ENCODE measurements around the gene EMC1. TPM values are rescaled to one million over a fixed set of nuclear protein-coding genes. Genes with fewer than 3 reads are reported as not detected.
A peak's percentile ranks its signal among the peaks of the same experiment; 100 is the strongest.

Gene EMC1
- polyA plus RNA-seq, 3 donors, result 14.7 to 27.1 (median 18.5) TPM

- no peak for DNase-seq
- H3K36me3 ChIP-seq (replicated peaks in 1 of 2; ENCODE audit: control insufficient read depth in 1 of 2, insufficient read depth in 2 of 2, low read length in 2 of 2), result peaks cover 29 to 33% of the 10 kb centered on the region in 2 donors
- no peaks in the 10 kb centered on the region for H3K4me1 Mint-ChIP-seq
- H3K4me3 ChIP-seq (replicated peaks in 1 of 3; ENCODE audit: low read depth in 2 of 3, low read length in 3 of 3), result no peak overlapping the region
- H3K4me2 ChIP-seq (replicated peaks; ENCODE audit: extremely low read depth, low read length, poor library complexity, severe bottlenecking), result no peak overlapping the region
- no peaks in the 10 kb centered on the region for H3K9me3 ChIP-seq (replicated peaks in 1 of 2; ENCODE audit: control insufficient read depth in 1 of 2, insufficient read depth in 1 of 2, low read length in 2 of 2)
- no peak for TF ChIP-seq CTCF (IDR thresholded peaks at IDR 0.05)
- H3K27ac Mint-ChIP-seq, result no peak overlapping the region
- H3K79me2 ChIP-seq (ENCODE audit: insufficient read depth, low read length), result no peaks in the 10 kb centered on the region
- no peak overlapping the region for H3K9ac ChIP-seq (ENCODE audit: insufficient read depth, low read length, poor library complexity, severe bottlenecking)
- H3K9me3 Mint-ChIP-seq, result peaks cover 0 to 3% (median 0%) of the 10 kb centered on the region in 7 donors
- no peak overlapping the region for H3K27ac ChIP-seq (ENCODE audit: low read depth in 1 of 2, low read length in 2 of 2)
- no peak overlapping the region for H2AFZ ChIP-seq (ENCODE audit: insufficient read depth, low read depth, low read length, poor library complexity, severe bottlenecking)
- no peaks in the 10 kb centered on the region for H3K4me1 ChIP-seq (ENCODE audit: control insufficient read depth in 1 of 2, insufficient read depth in 2 of 2, low read length in 2 of 2)
- peaks cover 0 to 2% (median 0%) of the 10 kb centered on the region in 3 donors for H3K27me3 Mint-ChIP-seq (ENCODE audit: low read depth in 3 of 3)
- H3K4me3 Mint-ChIP-seq, result no peak overlapping the region
- intact Hi-C loops (cut with micrococcal nuclease), result no loop called here
- 100% methylated on average over 2 of the region's 5 CpGs for WGBS (ENCODE audit: insufficient coverage)
- H4K20me1 ChIP-seq (ENCODE audit: insufficient read depth, low read length), result no peaks in the 10 kb centered on the region
- no peaks in the 10 kb centered on the region for H3K27me3 ChIP-seq (ENCODE audit: control insufficient read depth in 2 of 2, insufficient read depth in 2 of 2, low read length in 2 of 2)
- peaks cover 23 to 31% of the 10 kb centered on the region in 2 donors for H3K36me3 Mint-ChIP-seq
These were observed 11.4 kb upstream of the EMC1 start for GRCh38 chr1:19262744-19263143.

GRCh38 chr1:19262047-19262446, 10.7 kb upstream of the EMC1 start:
- Histone ChIP-seq H3K27ac (ENCODE audit: low read depth in 1 of 2, low read length in 2 of 2) (no peak overlapping the region), H3K36me3 (replicated peaks in 1 of 2; ENCODE audit: control insufficient read depth in 1 of 2, insufficient read depth in 2 of 2, low read length in 2 of 2) (peaks cover 36 to 40% of the 10 kb centered on the region in 2 donors), H3K9me3 (replicated peaks in 1 of 2; ENCODE audit: control insufficient read depth in 1 of 2, insufficient read depth in 1 of 2, low read length in 2 of 2) (no peaks in the 10 kb centered on the region), H3K27me3 (ENCODE audit: control insufficient read depth in 2 of 2, insufficient read depth in 2 of 2, low read length in 2 of 2) (no peaks in the 10 kb centered on the region), H2AFZ (ENCODE audit: insufficient read depth, low read depth, low read length, poor library complexity, severe bottlenecking) (no peak overlapping the region), H3K4me3 (replicated peaks in 1 of 3; ENCODE audit: low read depth in 2 of 3, low read length in 3 of 3) (no peak overlapping the region), H3K79me2 (ENCODE audit: insufficient read depth, low read length) (no peaks in the 10 kb centered on the region), H3K4me1 (ENCODE audit: control insufficient read depth in 1 of 2, insufficient read depth in 2 of 2, low read length in 2 of 2) (no peaks in the 10 kb centered on the region), H3K4me2 (replicated peaks; ENCODE audit: extremely low read depth, low read length, poor library complexity, severe bottlenecking) (no peak overlapping the region), H4K20me1 (ENCODE audit: insufficient read depth, low read length) (no peaks in the 10 kb centered on the region), H3K9ac (ENCODE audit: insufficient read depth, low read length, poor library complexity, severe bottlenecking) (no peak overlapping the region)
- TF ChIP-seq CTCF (IDR thresholded peaks at IDR 0.05), result no peak
- peaks cover 0 to 3% (median 0%) of the 10 kb centered on the region in 7 donors for H3K9me3 Mint-ChIP-seq
- peak overlapping the region in 1 of 7 donors; percentile 67 for H3K27ac Mint-ChIP-seq
- intact Hi-C loops (cut with micrococcal nuclease), result no loop called here
- no peak overlapping the region for H3K4me3 Mint-ChIP-seq
- DNase-seq, result no peak
- no peaks in the 10 kb centered on the region for H3K4me1 Mint-ChIP-seq
- H3K27me3 Mint-ChIP-seq (ENCODE audit: low read depth in 3 of 3), result peaks cover 0 to 2% (median 0%) of the 10 kb centered on the region in 3 donors
- WGBS (ENCODE audit: insufficient coverage), result 88% methylated on average over 4 of the region's 5 CpGs
- peaks cover 30 to 38% of the 10 kb centered on the region in 2 donors for H3K36me3 Mint-ChIP-seq

Data from CD14-positive monocyte (primary cell).